Measurements from ENCODE around the gene PTGDS.
A peak's percentile ranks its signal among the peaks of the same experiment; 100 is the strongest.

The PTGDS gene

GRCh38 chr9:136946228-136947027 lies 30.9 kb upstream of the PTGDS start:
- no peak for DNase-seq

GRCh38 chr9:136947028-136947891 lies 30.0 kb upstream of the PTGDS start:
- DNase-seq = no peak

GRCh38 chr9:136947955-136948510 lies 29.3 kb upstream of the PTGDS start:
- peak; percentile 29 for DNase-seq

- no peak for DNase-seq
These were observed 28.0 kb upstream of the PTGDS start for GRCh38 chr9:136949239-136949816.

GRCh38 chr9:136949817-136950655 lies 27.3 kb upstream of the PTGDS start:
- peak; percentile 97 for DNase-seq

GRCh38 chr9:136950656-136951276 lies 26.5 kb upstream of the PTGDS start:
- no peak for DNase-seq

- no peak for DNase-seq
These were observed 25.6 kb upstream of the PTGDS start, which contains the start of gene LCN12 for GRCh38 chr9:136951541-136952320. Gene LCN12 (plus strand): TSS chr9:136952273. CDS start chr9:136952328, 55 bp downstream.

- no peak for DNase-seq
These were observed 24.9 kb upstream of the PTGDS start for GRCh38 chr9:136952321-136952850.

- DNase-seq = no peak
These were observed 24.2 kb upstream of the PTGDS start for GRCh38 chr9:136952876-136953770.

- DNase-seq = no peak
These were observed 23.5 kb upstream of the PTGDS start for GRCh38 chr9:136953771-136954269.

GRCh38 chr9:136954270-136955083 lies 22.8 kb upstream of the PTGDS start:
- no peak for DNase-seq

GRCh38 chr9:136955202-136955942 lies 21.9 kb upstream of the PTGDS start:
- DNase-seq = no peak

GRCh38 chr9:136955943-136956335 lies 21.4 kb upstream of the PTGDS start:
- no peak for DNase-seq

- no peak for DNase-seq
These were observed 20.7 kb upstream of the PTGDS start for GRCh38 chr9:136956604-136957003.

GRCh38 chr9:136957461-136957860 lies 19.8 kb upstream of the PTGDS start:
- no peak for DNase-seq

GRCh38 chr9:136957901-136958300 lies 19.4 kb upstream of the PTGDS start:
- DNase-seq = no peak

- no peak for DNase-seq
These were observed 18.8 kb upstream of the PTGDS start for GRCh38 chr9:136958473-136958872.
